Cortex of kidney (tissue), 1 donor: ENCODE results near the gene TM7SF2.
"Not testable (repeated sequence)": the region's sequence is repeated elsewhere in the genome, so short reads cannot be mapped to it uniquely, and the experiment has no call there.

Source experiments
- DNase-seq: peaks from one replicate; lab custom pipeline; 2025; lab: John Stamatoyannopoulos, UW

The TM7SF2 gene

GRCh38 chr11:65130631-65131416 is 19.2 kb downstream of the TM7SF2 start:
- no peak for DNase-seq

- DNase-seq = no peak
Measured at GRCh38 chr11:65131417-65131776, 19.7 kb downstream of the TM7SF2 start.

DNA sequence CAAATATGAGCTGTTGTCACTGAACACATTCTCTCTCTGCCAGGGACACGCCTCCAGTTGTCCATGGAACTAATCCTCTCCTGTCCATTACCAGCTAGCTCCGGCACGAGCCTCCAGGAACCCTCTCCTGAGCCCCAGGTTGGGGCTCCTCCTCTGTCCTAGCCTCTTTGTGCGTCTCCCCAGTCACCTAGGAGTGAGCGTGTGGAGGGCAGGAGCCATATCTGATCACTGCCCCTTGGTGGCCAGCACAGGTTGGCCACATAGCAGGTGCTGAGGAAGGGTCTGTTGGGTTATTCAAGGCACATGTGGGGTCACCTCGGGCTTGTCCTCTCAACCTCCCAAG is 20.2 kb downstream of the TM7SF2 start:
- no peak for DNase-seq

DNA sequence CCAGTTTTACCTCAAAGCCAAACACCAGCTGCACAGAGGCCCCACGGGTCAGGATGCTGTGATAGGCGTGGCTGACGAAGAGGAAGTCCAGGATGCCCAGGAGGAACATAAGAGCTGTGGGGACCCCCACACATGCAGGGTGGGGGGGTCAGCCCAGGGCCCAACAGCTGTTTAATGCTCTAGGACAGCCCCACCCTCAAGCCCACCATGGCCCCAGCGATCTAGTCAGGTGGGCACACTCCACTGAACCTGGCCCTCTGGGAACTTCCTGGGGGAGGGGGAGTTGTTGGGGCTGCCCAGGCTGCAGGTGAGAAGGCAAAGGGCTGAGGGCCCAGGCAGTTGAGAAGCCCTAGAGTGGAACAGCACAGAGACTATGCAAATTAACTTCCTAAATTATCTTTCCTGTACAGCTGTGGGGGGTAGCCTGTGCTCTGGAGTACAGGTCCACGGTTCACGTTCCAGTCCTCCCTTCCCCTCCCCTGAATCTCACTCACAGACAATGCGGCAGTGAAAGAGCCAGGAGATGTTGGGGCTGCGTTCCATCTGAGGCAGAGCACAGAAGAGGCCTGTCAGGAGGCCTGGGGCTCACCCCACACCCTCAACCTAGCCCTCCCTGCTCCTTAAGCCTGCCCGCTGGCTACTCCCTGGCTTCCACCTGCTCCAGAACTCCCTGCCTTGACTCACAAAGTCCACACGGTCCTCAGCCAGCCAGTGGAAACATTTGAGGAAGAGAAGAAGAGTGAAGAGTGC is 20.7 kb downstream of the TM7SF2 start:
- DNase-seq = no peak

DNA sequence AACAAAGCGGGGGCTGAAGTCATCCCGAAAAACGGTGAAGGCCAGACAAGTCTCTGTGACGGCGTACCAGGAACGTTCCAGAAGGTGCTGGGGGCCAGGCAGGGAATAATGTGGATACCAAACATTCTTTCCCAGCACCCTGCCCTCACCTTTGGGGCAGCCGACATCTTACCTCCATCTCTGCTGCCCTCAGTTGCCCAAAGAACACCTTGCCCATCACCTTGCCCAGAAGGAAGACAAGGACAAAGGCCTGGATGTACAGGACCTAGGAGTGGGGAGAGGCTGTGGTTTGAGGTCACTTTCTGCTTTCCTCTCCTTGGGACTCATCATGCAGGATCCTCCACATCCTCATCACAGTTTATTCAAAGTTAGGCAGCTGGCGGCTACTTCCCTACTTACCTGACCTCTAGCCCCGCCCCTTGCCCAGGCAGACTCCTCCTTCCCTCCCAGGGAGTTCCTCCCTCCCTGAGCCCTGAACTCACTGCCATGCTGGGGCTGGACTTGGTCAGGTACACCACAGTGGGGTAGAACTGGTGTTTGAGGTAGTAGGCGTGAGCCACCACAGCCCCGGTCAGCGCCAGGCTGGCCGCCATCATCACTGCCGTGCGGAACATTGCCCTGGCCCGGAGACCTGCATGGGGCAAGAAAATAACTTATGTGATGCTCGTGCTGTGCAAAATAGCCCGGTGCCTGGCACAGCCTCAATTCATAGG is 21.5 kb downstream of the TM7SF2 start:
- DNase-seq = no peak

- no peak for DNase-seq
Measured at GRCh38 chr11:65133724-65134123, 22.1 kb downstream of the TM7SF2 start.

GRCh38 chr11:65134240-65134951 is 22.7 kb downstream of the TM7SF2 start, which contains the start of gene SYVN1:
SYVN1 (minus strand) TSS chr11:65134519; CDS start chr11:65133601, 918 bp downstream.
- no peak for DNase-seq

DNA sequence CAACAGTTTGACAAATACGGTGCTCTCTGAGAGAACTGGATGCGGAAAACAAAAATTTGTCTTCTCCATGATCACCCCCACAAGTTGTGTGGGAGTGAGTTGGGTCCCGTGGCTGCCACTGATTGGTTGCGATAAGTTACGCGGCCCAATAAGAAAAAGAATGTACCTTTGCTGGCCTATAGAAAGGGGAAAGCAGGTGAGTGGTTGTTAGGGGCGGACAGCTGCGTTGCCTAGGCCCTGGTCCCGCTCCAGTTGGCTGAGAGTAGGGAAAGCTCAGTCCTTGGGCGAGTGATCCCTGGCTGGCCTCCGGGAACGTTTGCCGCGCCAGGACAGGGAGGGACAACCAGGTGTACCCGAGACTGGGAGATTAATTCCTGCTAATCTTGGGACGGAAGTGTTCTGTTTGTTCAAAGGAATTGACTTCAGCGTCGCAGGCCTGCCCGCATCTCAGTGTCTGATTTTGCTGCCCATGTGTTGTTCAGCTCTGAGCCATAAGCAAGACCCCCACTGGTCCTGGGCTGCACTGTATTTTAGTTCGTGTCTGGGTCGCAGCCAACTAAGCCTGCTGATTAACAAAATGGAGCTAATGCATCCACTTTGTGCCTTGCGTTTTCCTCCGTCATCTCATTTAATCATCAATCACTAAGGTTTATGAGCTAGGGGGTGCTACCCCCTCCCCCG is 23.4 kb downstream of the TM7SF2 start:
- no peak for DNase-seq

DNA sequence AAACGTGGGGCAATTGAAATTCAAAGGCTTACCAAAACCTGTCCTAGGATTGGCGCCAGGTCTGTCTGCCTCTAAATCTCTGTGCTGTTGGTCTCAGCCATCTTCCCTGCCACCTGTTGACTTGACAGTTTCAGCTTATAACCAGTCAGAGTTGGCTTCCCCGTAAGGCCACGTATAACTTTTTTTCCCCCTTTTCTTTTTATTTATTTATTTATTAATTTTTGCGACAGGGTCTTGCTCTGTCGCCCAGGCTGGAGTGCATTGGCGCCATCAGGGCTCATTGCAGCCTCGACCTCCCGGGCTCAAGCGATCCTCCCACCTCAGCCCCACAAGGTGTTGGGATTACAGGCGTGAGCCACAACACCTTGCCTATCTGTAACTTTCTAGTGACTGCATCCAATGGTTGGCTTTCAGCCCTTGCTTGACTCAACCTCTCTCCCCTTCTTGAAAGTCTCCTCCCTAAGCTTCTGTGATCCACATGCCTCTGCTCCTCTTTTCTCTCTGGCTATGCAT is 24.0 kb downstream of the TM7SF2 start:
- DNase-seq = no peak

DNA sequence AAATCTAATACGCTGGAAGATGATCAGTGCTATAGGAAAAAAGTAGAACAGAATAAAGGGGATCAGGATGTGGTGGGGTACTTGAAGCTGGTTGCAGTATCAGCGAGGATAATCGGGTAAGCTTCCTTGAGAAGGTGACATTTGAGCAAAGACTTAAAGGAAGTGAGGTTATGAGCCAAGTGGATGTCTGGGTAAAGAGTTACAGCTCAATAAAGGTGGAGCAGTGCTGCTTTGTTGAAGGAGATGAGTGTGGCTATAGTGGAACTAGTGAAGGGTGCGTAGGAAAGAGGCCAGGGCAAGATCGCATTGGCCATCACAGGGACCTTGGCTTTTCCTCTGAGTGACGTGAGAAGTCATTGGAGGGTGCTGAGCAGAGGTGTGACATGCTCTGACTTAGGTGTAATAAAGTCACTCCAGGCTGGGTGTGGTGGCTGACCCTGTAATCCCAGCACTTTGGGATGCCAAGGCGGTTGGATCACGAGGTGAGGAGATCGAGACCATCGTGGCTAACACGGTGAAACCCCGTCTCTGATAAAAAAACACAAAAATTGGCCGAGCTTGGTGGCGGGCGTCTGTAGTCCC is 24.9 kb downstream of the TM7SF2 start:
- DNase-seq = no peak

GRCh38 chr11:65141896-65142494 is 30.3 kb downstream of the TM7SF2 start:
- DNase-seq = no peak

GRCh38 chr11:65147352-65148075 is 35.8 kb downstream of the TM7SF2 start:
- DNase-seq = no peak

GRCh38 chr11:65148657-65149056 is 37.0 kb downstream of the TM7SF2 start:
- no peak for DNase-seq

DNA sequence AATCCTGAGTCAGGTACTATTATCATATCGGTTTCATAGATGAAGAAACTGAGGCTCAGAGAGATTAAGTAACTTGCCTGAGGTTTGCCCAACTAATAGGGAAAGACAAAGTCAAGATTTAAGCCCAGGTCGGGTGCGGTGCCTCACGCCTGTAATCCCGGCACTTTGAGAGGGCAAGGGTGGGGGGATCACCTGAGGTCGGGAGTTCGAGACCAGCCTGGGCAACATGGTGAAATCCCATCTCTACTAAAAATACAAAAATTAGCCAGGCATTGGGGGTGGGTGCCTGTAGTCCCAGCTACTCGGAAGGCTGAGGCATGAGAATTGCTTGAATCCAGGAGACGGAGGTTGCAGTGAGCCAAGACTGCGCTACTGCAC is 38.4 kb downstream of the TM7SF2 start:
- DNase-seq = not testable (repeated sequence)

DNA sequence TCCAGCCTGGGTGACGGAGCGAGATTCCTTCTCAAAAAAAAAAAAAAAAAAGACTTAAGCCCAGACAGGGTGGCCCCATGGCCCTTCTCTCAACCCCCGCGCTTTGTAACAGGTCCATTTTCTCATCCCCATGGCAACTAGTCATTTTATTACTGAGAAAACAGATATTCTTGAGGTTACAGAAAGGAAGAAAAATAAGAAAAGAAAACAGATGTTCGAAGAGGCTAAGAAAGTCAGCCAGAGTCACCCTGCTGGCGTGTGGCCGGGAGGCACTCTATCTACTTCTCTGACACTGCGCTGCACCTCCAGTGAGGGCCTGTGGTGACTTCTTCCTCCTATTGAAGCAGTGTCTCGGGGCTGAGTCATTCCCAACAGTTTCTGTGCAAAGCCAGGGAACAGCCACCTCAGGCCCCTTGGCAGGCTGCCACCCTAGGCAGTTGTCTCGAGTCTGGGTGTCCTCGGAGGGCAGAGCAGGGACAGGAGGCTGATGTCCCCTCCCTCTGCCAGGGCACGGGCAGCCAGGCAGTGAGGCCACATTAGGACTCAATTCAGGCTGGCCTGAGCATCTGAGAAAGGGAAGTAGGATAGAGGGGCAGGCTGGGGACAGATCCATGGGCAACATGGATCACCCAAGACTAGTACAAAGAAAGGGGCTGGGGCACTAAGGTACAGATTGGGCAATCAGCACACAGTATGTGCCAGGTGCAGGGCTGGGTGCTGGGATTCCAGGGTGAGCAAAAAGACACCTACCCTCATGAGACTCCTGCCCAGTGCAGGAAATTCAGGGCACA is 39.0 kb downstream of the TM7SF2 start:
- no peak for DNase-seq

- DNase-seq = no peak
Measured at GRCh38 chr11:65151331-65151899, 39.7 kb downstream of the TM7SF2 start.

DNA sequence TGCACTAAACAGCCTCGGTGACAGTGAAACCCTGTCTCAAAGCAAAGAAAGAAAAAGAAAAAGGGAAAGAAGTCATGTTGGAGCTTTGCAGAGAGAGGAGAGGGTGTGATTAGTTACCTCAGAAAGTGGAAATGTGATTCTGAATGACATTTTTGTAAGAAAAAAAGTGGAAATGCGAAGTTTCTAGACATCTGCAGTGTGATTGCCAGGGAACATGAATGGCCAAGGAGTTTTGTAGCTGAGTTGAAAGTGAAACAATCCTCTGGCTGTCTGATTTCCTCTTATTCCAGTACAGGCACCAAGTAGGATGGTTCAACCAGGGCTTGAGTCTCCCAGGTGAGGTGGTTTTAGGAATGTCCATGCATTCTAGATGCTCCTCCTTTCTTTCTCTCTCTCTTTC is 40.5 kb downstream of the TM7SF2 start:
- DNase-seq = no peak

DNA sequence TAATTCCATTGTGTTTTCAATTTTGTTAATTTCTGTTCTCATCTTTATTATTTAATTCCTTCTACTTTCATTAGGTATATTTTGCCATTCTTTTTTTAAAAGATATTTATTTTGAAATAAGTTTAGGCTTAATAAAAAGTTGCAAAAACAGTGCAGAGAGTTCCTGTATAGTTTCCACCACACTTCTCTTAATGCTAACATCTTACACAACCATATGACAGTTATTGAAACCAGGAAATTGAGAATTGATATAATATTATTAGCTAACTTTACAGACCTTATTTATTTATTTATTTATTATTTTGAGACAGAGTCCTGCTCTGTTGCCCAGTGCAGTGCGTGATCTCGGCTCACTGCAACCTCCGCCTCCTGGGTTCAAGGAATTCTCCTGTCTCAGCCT is 44.6 kb downstream of the TM7SF2 start:
- no peak for DNase-seq

- no peak for DNase-seq
Measured at GRCh38 chr11:65156926-65157325, 45.3 kb downstream of the TM7SF2 start.
